Amniotic epithelial cell (primary cell): ENCODE data around the gene ZNF212.

Experiments used
- DNase-seq: peaks from one replicate; pipeline ENCODE4 v3.0.0-alpha.2; 2010; ENCODE audit warnings: low read depth

Gene ZNF212

DNA sequence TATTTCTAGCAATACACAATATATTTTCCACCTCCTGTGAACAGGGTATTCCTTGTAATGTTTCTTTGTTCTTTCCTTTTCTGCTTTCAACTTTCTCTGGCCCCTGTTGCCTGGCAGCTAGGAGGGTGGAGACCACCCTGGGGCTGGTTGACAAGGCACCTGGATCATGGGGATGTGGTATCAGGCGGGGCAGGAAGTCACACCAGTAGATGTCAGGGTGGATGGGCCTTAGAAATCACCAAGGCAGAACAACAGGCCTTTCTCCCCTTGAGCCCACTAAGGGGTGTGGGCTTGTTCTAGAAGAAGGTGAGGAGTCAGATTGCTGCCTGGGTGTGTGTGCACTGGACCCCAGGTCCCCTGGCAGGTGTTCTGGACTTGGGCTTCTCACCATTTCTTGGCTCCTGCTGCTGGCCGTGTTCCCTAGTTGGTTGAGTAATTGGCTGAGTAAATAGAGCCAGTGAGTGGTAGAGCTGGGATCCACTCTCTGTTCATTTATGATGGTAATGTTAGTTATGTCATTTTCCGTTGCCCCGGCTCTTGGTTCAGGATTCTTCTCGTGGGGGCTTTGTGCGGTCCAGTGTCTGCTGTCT, 47.5 kb downstream of the ZNF212 start:
- DNase-seq: no peak

DNA sequence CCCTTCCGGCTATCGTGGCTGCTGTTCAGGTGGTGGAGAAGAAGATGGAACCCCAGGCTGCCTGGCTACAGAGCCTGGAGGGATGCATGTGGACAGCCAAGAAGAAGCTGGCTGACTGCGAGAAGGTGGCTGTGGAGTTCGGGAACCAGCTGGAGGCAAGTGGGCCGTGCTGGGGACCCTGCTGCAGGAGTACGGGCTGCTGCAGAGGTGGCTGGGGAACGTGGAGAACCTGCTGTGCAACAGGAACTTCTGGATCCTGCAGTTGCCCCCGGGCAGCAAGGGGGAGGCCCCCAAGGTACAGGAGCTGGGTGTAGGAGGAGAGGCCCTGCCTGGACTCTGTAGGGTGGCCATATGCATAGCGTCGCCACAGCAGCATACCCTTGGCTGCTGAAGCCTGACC, 48.2 kb downstream of the ZNF212 start:
- DNase-seq: no peak

DNA sequence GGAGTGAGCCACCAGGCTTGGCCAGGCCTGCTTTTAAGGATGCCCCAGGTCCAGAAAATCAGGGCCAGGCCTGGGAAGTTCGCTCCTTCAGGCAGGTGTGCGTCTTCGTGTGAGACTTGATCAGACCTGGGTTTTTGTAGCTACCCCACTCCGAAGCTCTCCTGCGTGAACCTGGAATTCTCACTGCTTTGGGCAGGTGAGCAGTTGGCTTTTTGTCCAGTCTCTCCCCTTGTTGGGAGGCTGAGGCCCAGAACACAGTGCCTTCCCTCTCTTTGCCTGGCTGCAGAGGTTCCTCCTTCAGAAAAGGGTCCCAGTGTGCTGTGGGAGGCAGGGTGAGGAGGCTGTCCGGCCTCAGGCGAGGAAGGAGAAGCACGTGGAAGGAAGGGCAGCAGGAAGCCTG, 49.8 kb downstream of the ZNF212 start:
- DNase-seq: no peak

DNA sequence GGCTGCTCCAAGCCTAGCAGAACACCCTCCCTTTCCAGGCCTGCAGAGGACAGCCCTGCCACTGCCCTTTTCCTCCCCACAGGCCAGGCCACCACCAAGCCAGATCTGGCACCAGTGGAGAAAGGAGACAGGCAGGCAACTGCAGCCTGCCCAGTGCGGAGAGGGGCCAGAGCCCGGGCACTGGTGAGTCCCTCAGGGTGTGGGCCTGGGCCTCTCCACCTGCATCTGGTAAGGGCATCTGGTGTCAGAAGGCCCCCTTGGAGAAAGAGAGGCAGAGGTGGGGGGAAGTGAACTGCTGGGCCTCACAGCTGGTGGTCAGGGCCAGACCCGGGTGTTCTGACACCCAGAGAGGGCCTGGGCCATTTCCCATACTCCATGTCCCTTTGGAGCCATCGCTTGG, 50.4 kb downstream of the ZNF212 start:
- no peak for DNase-seq

DNA sequence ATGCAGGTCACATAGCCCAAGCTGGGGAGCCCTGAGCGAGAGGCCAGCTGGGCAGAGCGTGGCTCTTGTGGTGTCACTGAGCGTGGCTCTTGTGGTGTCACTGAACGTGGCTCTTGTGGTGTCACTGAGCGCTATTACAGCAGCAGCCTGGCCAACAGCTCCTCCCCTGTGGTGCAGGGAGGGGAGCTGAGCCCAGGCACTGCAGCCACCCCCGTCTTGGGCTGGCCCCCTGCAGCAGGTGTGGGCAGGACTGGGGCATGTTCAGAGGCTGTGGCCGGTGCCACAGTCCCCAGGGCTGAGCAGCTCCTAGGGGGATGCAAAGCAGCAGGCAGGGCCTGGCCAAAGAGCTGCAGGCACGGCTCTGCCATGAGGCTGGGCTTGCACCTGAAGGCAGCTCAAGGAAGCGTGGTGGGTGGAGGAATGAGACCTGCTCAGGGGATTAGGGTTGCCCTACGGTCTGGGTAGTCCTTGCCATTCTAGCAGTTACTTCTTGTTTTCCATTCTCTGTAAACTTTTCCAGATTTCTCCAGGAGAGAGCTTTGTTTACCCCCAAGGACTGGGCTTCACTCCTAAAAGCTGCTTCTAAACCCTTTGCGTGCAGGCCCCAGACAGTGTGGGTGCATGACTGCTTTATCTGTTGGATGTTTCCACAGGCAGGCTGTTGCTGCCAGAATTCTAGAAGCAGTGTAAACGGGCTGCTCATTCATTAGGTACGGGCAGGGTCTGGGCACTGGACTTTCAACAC, 51.8 kb downstream of the ZNF212 start:
- DNase-seq: no peak

DNA sequence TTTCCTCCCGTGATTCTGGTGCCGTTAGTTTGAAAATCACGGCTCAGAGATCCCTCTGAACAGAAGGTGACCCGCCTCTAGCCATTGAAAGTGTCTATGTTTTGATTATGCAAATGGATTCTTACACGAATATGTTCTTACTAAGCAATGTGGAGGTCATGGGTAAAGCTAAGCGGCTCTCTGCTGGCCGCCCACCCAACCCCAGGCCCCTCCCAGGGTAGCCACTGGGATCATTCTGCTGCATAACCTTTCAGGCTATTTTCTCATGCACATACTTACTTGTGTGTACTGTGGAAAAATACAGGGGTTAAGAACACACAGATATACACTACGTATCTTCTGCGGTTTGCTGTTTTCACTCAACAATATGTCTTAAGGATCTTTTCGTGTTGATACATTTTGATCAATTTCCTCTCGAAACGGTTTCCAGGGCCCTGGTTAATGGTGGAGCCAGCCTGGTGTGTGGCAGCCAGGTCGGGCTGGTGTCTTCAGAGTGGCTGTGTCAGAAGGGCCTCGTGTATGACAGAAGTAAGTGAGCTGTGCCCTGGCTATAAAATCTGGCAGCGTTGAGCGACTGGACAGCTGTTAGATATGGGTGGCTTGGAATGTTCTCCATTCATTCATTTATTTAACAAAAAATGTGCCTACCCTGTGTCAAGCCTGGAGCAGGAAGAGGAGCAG, 52.5 kb downstream of the ZNF212 start:
- DNase-seq: no peak

DNA sequence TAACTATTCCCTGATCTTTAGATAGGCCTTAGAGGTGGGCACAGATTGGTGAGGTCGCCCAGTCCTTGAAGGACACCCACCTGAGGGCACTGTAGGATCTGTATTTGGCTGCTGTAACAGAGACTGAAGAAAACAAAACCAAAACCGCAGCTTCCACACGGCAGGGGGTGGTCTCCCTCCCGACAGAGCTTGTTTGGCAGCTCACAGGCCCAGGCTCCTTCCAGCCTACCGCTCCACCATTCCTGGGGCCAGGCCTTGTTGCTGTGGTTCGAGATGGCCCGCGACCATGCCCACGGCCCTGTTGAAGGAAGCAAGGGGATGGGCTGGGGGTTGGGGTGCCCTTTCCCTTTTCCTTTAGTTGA, 53.0 kb downstream of the ZNF212 start:
- DNase-seq: no peak

DNA sequence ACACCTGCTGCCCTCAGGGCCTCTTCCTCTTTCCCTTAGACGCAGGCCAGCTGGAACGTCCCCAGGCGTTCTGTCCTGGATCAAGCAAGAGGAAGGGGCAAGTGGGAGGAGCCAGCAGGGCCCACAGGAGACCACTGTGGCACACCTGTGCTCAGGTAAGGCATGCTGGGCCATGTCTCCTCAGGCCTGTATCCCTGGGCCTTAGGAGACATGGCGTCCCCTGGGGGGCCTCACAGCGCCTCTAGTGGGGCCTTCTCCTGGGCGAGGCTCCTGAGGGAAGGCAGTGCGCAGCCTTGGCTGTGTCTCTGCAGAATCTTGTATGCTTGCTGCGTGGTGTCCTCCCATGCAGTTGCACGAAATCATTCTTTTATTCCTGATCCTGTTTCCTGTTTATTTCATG, 53.9 kb downstream of the ZNF212 start:
- DNase-seq: no peak

DNA sequence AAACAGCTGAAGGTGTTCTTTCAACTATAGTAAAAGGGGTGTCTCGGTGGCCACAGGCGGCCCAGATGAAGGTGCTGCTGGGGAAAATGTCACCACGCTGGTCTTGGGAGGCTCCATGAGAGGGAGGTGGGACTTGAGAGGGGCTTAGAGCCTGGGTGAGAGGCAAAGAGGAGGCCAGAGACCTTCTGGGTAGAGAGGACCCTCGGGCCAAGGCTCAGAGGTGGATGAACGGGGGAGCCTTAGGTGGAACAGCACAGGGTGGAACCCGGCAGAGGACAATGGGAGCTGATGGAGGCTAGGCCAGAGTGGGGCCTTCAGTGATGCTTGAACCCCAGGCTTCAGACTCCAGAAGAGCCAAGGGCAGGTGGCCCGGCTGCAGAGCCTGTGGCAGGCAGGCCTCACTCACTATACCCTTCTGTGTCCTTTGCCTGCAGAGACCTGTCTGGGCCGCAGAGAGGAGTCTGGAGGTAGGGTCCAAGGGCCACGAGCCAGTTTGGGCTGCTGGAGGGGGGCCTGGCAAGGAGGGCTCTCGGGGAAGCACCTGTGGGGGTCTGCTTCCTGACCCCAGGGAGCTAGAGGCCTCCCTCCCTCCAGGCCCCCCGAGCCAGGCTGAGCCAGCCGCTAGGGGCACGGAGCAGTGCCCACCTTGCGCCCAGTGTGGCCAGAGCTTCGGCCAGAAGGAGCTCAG, 54.6 kb downstream of the ZNF212 start:
- DNase-seq: no peak

DNA sequence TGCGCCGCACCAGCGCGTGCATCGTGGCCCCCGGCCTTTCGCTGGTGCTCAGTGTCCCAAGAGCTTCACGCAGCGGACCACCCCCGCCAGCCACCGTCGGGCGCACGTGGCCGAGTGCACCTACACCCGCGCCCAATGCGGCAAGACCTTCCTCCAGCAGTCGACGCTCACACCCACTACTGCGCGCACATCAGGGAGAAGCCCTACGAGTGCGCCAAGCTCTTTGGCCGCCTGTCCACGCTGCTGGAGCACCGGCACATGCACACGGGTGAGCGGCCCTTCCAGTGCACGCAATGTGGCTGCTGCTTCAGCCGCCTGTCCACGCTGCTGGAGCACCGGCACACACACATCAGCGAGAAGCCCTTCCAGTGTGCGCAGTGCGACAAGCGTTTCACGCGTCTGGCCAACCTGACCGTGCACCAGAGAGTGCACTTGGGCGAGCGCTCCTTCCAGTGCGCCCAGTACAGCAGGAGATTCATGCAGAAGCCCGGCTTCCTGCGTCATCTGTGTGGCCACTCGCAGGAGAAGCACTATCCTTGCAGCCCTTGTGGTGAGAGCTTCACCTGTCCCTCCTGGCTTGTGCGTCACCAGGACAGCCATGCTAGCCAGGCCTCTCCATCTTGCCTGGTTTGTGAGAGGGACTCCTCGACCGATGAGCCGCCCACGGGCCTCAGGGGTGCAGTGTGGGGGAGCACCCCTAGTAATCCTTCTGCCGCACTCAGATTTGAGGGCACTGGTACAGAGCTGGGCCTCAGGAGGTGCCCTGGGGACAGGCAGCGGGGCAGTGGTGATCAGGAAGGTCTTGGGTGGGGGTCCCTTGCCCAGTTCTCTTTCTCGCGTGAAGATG, 55.4 kb downstream of the ZNF212 start:
- DNase-seq: no peak

DNA sequence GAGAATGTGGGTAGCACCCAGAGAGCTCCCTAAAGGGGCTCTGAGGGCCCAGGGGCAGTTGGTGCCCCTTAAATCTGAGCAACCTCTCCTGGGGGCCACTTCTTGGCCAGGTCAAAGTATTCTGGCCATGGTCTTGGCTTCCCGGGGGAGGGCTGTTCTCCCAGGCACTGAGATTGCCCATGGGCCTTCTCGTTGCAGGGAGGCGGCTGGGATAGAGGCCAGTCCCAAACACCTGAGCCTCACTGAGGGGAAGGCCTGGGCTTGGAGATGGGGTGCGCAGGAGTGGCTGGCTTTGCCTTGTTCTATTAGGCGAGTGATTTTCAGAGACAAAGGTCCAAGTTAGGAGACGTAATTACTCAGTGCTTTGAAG, 56.0 kb downstream of the ZNF212 start:
- no peak for DNase-seq

DNA sequence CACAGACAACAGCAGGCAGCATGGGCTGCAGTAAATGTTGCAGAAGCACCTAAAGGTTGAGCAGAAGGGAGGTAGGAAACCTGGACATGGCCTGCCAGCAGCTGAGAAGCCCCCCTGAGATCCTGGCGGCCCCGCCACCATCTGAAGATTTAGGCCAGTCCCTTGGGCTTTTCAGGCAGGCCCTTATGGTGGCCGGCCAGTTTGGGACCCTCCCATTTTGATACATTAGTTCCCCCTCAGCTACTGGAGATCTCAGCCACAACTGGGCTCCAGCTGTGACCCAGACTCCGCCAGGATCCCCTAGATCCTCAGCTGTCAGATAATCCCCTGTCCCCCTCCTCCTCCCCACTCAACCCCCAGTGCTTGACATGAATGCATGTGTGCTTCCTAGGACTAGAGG, 56.9 kb downstream of the ZNF212 start:
- no peak for DNase-seq

DNA sequence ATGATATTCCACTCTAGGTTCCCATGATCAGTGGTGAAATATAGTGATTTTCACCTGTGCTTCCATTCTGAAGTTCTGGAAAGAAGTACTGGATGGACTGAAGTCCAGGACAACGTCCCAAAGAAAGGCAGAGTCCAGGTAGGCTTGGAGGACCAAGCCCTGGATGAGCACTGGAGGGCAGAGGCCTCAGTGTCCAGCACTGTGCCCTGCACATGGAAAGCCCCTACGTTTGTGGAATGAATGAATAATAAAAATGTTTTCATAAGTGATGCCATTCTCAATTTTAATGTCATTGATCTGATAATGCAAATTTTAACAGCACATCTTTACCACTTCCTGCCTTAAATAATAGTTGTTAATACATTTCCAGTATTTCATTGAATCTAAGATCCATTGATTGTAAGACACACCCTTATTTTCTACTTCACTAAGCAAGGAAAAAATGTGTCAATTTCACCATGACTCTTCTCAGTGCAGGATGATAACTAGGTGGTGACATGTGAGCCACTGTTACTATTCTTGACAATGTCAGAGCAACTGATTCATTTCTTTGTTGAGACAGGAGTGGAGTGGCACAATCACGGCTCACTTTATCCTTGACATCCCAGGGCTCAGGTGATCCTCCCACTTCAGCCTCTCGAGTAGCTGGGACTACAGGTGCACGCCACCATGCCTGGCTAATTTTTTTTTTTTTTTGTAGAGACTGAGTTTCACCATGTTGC, 57.7 kb downstream of the ZNF212 start:
- DNase-seq: no peak

DNA sequence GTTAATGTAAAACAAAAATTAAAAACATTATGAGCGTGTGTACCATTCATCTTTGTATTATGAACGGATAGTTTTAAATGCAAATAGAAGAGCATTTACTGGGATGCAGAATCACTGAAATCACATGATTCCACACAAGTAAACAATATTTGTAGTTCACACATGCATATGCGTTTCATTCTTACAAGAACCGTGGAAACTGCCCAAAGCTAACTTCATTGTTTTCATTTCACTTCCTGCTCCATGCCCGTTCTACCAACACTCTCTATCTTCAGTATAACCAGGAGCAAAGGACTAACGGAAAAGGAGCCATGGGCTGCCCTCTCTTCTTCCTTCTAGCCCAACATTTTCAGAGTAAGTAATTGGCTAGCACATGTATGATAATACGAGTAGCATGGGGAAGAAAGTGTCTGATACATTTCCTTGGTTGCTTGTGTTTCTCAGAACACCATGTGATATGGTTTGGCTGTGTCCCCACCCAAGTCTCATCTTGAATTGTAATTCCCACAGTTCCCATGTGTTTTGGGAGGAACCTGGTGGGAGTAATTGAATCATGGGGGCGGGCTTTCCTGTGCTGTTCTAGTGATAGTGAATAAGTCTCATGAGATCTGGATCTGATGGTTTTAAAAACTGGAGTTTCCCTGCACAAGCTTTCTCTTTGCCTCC, 61.3 kb downstream of the ZNF212 start:
- DNase-seq: no peak

DNA sequence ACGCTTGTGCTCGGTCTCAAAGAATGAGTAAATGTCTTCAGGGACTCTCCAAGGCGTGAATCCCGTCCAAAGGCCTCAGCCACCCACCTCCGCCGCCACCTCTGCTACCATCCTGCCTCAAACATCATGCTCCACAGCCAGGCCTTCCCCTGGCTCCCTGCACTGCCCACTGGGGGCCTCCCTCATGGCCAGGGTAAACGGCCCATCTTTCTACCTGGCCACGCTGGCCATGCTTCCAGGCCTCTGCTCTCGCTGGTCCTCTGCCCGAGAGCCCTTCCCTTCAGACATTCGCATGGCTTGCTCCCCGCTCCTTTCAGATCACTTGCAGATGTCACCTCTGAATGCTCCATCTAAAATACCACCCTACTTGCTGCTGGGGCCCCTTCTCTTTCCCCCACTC, 62.8 kb downstream of the ZNF212 start:
- no peak for DNase-seq

DNA sequence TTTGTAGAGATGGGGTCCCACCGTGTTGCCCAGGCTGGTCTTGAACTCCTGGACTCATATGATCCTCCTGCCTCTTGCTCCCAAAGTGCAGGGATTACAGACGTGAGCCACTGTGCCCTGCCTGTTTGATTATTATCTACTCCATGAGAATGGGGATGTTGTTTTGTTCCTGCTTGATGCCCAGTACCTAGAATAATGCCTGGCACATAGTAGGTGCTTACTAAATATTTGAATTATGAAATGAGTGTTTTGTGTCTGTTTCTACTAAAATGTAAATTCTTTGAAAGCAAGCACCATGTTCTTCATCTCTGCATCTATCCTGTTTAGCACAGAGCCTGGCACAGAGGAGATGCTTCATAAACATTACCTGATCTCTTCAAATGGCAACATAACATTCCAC, 63.4 kb downstream of the ZNF212 start:
- DNase-seq: no peak

DNA sequence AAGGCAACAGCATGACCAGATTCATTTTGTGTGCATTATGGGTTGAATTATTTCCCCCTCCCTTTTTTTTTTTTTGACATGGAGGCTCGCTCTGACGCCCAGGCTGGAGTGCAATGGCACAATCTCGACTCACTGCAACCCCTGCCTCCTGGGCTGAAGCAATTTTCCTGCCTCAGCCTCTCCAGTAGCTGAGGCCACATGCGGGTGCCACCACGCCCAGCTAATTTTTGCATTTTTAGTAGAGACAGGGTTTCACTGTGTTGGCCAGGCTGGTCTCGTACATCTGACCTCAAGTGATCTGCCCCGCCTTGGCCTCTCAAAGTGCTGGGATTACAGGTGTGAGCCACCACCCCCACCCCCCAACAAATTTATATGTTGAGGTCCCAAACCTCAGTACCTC, 64.6 kb downstream of the ZNF212 start:
- DNase-seq: no peak
